Uterus (tissue), 4 donors: ENCODE measurements around the gene FAM83F. TPM values are rescaled to one million over a fixed set of nuclear protein-coding genes. Genes with fewer than 3 reads are reported as not detected.

Source experiments
- DNase-seq, 2 donors: peaks; one replicate each; pipeline ENCODE4 v3.0.0-alpha.2; 2019 to 2020
- H3K27ac ChIP-seq, 2 donors: fragments of 200-600 bp; sonication (generic); 1 replicate in 1 of 2; 2 replicates in 1 of 2; pipeline ENCODE4 v1.5.1; 2016 to 2018
- H3K27me3 ChIP-seq, 2 donors: fragments of 200-600 bp; sonication (generic); one replicate each; pipeline ENCODE4 v1.5.1; 2018 to 2019; ENCODE audit warnings: control low read depth in 1 of 2
- H3K36me3 ChIP-seq, 2 donors: fragments of 200-600 bp; sonication (generic); one replicate each; pipeline ENCODE4 v1.5.1; 2019; ENCODE audit warnings: control low read depth in 1 of 2
- H3K4me1 ChIP-seq, 2 donors: fragments of 200-600 bp; sonication (generic); one replicate each; pipeline ENCODE4 v1.5.1; 2018 to 2019; ENCODE audit warnings: control low read depth in 1 of 2
- H3K4me3 ChIP-seq, 2 donors: fragments of 200-600 bp; sonication (generic); 1 replicate in 1 of 2; 2 replicates in 1 of 2; pipeline ENCODE4 v1.5.1; 2018 to 2019; ENCODE audit warnings: mild to moderate bottlenecking in 1 of 2
- H3K9me3 ChIP-seq, 2 donors: fragments of 200-600 bp; sonication (generic); one replicate each; pipeline ENCODE4 v1.5.1; 2019; ENCODE audit warnings: control low read depth in 1 of 2
- POLR2A ChIP-seq, 2 donors: fragments of 450-650 bp; IDR thresholded peaks; one replicate each; pipeline ENCODE4 v1.6.1; 2016; ENCODE audit warnings: antibody characterized with exemption in 2 of 2, mild to moderate bottlenecking in 1 of 2, moderate library complexity in 1 of 2
- intact Hi-C: fragments of 100-400 bp; cut with DNase I; formaldehyde crosslinking; loops from one replicate; pipeline ENCODE4 v1.15.1; 2023; ENCODE audit warnings: low total_unique reads
- total RNA-seq, 4 donors: library from RNA; depleted of rRNA in 3 of 4; stranded (reverse); fragments of >200 nt in 3 of 4; gene quantifications; one replicate each; pipeline versions ENCODE4 v1.1.0 to v1.2.4, GENCODE V29; 2014 to 2023
- TF ChIP-seq, protein P1 (sequence below), 4 experiments: fragments of 200-600 bp in 2 of 4; fragments of 450-650 bp in 2 of 4; sonication (generic) in 2 of 4; IDR thresholded peaks; one replicate each; pipeline ENCODE4 v1.5.1; 2016 to 2019; ENCODE audit warnings: antibody characterized with exemption in 4 of 4, mild to moderate bottlenecking in 2 of 4, moderate library complexity in 1 of 4
- donor health status: DM: yes; HTN: yes; CAD: no.

Gene FAM83F
- total RNA-seq, 4 donors from 2014 or later: under 0.01 to 2.6 (median 0.11) TPM

- intact Hi-C loops: no loop called here
- DNase-seq: no peak
- no peak overlapping the region for H3K4me3 ChIP-seq
- H3K36me3 ChIP-seq: no peaks in the 10 kb centered on the region
- no peaks in the 10 kb centered on the region for H3K4me1 ChIP-seq
- H3K27ac ChIP-seq: no peak overlapping the region
- TF ChIP-seq, protein P1, sequence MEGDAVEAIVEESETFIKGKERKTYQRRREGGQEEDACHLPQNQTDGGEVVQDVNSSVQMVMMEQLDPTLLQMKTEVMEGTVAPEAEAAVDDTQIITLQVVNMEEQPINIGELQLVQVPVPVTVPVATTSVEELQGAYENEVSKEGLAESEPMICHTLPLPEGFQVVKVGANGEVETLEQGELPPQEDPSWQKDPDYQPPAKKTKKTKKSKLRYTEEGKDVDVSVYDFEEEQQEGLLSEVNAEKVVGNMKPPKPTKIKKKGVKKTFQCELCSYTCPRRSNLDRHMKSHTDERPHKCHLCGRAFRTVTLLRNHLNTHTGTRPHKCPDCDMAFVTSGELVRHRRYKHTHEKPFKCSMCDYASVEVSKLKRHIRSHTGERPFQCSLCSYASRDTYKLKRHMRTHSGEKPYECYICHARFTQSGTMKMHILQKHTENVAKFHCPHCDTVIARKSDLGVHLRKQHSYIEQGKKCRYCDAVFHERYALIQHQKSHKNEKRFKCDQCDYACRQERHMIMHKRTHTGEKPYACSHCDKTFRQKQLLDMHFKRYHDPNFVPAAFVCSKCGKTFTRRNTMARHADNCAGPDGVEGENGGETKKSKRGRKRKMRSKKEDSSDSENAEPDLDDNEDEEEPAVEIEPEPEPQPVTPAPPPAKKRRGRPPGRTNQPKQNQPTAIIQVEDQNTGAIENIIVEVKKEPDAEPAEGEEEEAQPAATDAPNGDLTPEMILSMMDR (IDR thresholded peaks at IDR 0.05): no peak
- no peak for TF ChIP-seq POLR2A (IDR thresholded peaks at IDR 0.05)
- no peaks in the 10 kb centered on the region for H3K9me3 ChIP-seq
- H3K27me3 ChIP-seq: no peaks in the 10 kb centered on the region
Measured at GRCh38 chr22:40058265-40058664, 63.5 kb downstream of the FAM83F start.

- intact Hi-C loops: no loop called here
- no peak overlapping the region for H3K27ac ChIP-seq
- no peak for TF ChIP-seq POLR2A (IDR thresholded peaks at IDR 0.05)
- H3K27me3 ChIP-seq: no peaks in the 10 kb centered on the region
- H3K9me3 ChIP-seq: no peaks in the 10 kb centered on the region
- DNase-seq: no peak
- H3K4me3 ChIP-seq: no peak overlapping the region
- H3K4me1 ChIP-seq: no peaks in the 10 kb centered on the region
- no peaks in the 10 kb centered on the region for H3K36me3 ChIP-seq
Measured at GRCh38 chr22:40065981-40066380, 71.2 kb downstream of the FAM83F start.

DNA sequence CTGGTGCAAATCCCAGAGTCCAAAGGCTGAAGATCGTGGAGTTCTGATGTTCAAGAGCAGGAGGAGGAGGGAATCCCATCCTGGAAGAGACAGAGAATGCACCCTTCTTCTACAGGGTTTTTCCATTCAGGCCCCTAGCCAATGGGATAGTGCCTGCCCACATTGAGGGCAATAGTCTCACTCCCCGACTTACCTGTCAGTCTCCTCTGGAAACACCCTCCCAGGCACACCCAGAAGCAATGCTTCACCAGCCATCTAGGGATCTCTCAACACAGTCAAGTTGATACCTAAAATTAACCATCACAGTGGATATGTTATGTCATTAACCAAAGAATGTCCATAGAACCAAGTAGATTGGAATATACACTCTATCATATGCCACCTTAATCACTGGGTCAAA, 72.9 kb downstream of the FAM83F start:
- DNase-seq: no peak
- Histone ChIP-seq H3K4me3 (no peak overlapping the region), H3K36me3 (no peaks in the 10 kb centered on the region), H3K27ac (no peak overlapping the region), H3K9me3 (no peaks in the 10 kb centered on the region), H3K4me1 (no peaks in the 10 kb centered on the region), H3K27me3 (no peaks in the 10 kb centered on the region)
- intact Hi-C loops: no loop called here
- no peak for TF ChIP-seq POLR2A (IDR thresholded peaks at IDR 0.05)
- TF ChIP-seq, protein P1 (IDR thresholded peaks at IDR 0.05): no peak

- no peak overlapping the region for H3K4me3 ChIP-seq
- H3K27me3 ChIP-seq: no peaks in the 10 kb centered on the region
- intact Hi-C loops: no loop called here
- TF ChIP-seq, protein P1 (IDR thresholded peaks at IDR 0.05): no peak
- no peak for TF ChIP-seq POLR2A (IDR thresholded peaks at IDR 0.05)
- no peaks in the 10 kb centered on the region for H3K36me3 ChIP-seq
- DNase-seq: no peak
- H3K27ac ChIP-seq: no peak overlapping the region
- H3K9me3 ChIP-seq: no peaks in the 10 kb centered on the region
- H3K4me1 ChIP-seq: peaks cover 0 to 1% of the 10 kb centered on the region in 2 donors
Measured at GRCh38 chr22:40070701-40071100, 75.9 kb downstream of the FAM83F start.

DNA sequence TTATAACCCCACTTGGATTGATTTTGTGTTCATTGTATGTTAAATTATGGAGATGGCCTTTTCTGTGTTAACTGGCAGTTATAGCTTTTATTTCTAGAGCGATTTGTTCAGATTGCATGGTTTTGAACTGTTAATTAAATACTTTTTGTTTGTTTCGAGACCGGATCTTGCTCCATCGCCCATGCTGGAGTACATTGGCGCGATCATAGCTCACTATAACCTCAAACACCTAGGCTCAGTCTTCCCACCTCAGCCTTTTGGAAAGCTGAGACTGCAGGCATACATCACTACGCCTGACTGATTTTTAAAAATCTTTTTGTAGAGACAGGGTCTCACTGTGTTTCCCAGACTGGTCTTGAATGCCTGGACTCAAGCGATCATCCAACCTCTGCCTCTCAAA, 77.0 kb downstream of the FAM83F start:
- Histone ChIP-seq H3K27me3 (no peaks in the 10 kb centered on the region), H3K27ac (no peak overlapping the region), H3K4me1 (peaks cover 0 to 3% of the 10 kb centered on the region in 2 donors), H3K4me3 (no peak overlapping the region), H3K9me3 (no peaks in the 10 kb centered on the region), H3K36me3 (no peaks in the 10 kb centered on the region)
- TF ChIP-seq, protein P1 (IDR thresholded peaks at IDR 0.05): no peak
- no peak for TF ChIP-seq POLR2A (IDR thresholded peaks at IDR 0.05)
- intact Hi-C loops: no loop called here
- DNase-seq: no peak
